Measurements from ENCODE around the gene TRIM66. TPM values are rescaled to one million over a fixed set of nuclear protein-coding genes. Genes with fewer than 3 reads are reported as not detected.

The TRIM66 gene
- total and polyA plus RNA-seq, 10 of the 15 experiments (the other 5 are each of a cell fraction or from before 2014, with no cell fraction given): 1.7 to 14.5 (median 7.4) TPM

DNA sequence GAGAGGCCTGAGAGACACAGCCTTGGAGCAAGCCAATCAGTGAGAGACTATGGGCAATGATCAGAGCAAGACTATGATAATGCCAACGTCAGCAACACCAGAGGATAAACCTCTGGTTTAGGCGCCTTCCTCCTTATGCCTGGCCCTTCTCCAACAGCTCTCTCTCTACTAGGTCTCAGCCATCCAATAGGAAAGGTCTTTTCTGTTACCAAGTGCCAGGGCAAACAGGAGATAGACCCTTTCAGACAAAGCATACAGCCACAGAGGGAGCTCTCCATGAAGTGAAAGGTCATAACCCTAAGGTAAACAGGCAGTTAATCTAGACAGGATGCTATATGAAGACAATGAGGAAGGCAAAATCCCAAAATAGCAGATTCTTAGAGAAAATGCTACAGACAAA, 98.0 kb downstream of the TRIM66 start:
- no peak overlapping the region for H3K4me3 ChIP-seq
- in situ Hi-C loops (cut with MboI): no loop called here
- no TSS peak for BruUV-seq (replicated peaks)
- H3K27ac ChIP-seq (ENCODE audit: control insufficient read depth, insufficient read depth): no peak overlapping the region
- no peaks in the 10 kb centered on the region for H3K27me3 ChIP-seq (replicated peaks in 1 of 2; ENCODE audit: control insufficient read depth in 2 of 2, insufficient read depth in 2 of 2, low read length in 1 of 2)
- H3K4me2 ChIP-seq (ENCODE audit: control insufficient read depth, insufficient read depth): no peak overlapping the region
- ChIA-PET RAD21 (ENCODE audit: unreplicated experiment) (interaction anchor here (0.7 to 1.5 kb wide), 2 partner anchors 9 to 89 kb away, joined by 3 read pairs; no protein-coding TSS in a partner anchor), SMC1A (ENCODE audit: uncharacterized antibody, unreplicated experiment) (interaction anchor here (0.6 to 2.3 kb wide), 5 partner anchors 12 to 201 kb away, joined by 3 to 9 read pairs (median 3); no protein-coding TSS in a partner anchor), POLR2A (interaction anchor here (0.7 to 1.1 kb wide), 2 partner anchors 10 to 23 kb away, joined by 3 to 4 read pairs; partner anchors contain the start of gene STK33), CTCF (interaction anchor here (0.7 to 3.2 kb wide), 3 partner anchors 10 to 18 kb away, joined by 3 to 17 read pairs (median 6); partner anchors contain the start of gene STK33)
- intact Hi-C loops (cut with micrococcal nuclease; ENCODE audit: unreplicated experiment): no loop called here
- no peaks in the 10 kb centered on the region; a peak in 2 of 4 replicates for H3K36me3 ChIP-seq (ENCODE audit: control insufficient read depth in 2 of 2, insufficient read depth in 2 of 2, low read length in 1 of 2)
- TF ChIP-seq, protein P1, sequence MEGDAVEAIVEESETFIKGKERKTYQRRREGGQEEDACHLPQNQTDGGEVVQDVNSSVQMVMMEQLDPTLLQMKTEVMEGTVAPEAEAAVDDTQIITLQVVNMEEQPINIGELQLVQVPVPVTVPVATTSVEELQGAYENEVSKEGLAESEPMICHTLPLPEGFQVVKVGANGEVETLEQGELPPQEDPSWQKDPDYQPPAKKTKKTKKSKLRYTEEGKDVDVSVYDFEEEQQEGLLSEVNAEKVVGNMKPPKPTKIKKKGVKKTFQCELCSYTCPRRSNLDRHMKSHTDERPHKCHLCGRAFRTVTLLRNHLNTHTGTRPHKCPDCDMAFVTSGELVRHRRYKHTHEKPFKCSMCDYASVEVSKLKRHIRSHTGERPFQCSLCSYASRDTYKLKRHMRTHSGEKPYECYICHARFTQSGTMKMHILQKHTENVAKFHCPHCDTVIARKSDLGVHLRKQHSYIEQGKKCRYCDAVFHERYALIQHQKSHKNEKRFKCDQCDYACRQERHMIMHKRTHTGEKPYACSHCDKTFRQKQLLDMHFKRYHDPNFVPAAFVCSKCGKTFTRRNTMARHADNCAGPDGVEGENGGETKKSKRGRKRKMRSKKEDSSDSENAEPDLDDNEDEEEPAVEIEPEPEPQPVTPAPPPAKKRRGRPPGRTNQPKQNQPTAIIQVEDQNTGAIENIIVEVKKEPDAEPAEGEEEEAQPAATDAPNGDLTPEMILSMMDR (IDR thresholded peaks at IDR 0.05 in 2 of 3, conservative IDR thresholded peaks at IDR 0.05 in 1 of 3; ENCODE audit: control insufficient read depth in 2 of 3, extremely low read depth in 1 of 3, insufficient read depth in 1 of 3, low read depth in 3 of 3, low read length in 3 of 3): no peak
- TF ChIP-seq CHD1 (IDR thresholded peaks at IDR 0.05; ENCODE audit: low read depth, low read length) (no peak), TBL1XR1 (IDR thresholded peaks at IDR 0.05; ENCODE audit: low read depth, low read length) (no peak), HDGF (IDR thresholded peaks at IDR 0.05) (no peak), DPF2 (IDR thresholded peaks at IDR 0.05) (no peak), SUZ12 (IDR thresholded peaks at IDR 0.05; ENCODE audit: unreplicated experiment) (no peak), MEF2B (IDR thresholded peaks at IDR 0.05; ENCODE audit: partially characterized antibody, poor library complexity, severe bottlenecking) (no peak), POU2F2 (IDR thresholded peaks at IDR 0.05; ENCODE audit: borderline replicate concordance, low read depth, low read length) (no peak), NFYB (IDR thresholded peaks at IDR 0.05; ENCODE audit: insufficient read depth, low read depth, low read length) (no peak)
- TF ChIP-seq, protein P2, sequence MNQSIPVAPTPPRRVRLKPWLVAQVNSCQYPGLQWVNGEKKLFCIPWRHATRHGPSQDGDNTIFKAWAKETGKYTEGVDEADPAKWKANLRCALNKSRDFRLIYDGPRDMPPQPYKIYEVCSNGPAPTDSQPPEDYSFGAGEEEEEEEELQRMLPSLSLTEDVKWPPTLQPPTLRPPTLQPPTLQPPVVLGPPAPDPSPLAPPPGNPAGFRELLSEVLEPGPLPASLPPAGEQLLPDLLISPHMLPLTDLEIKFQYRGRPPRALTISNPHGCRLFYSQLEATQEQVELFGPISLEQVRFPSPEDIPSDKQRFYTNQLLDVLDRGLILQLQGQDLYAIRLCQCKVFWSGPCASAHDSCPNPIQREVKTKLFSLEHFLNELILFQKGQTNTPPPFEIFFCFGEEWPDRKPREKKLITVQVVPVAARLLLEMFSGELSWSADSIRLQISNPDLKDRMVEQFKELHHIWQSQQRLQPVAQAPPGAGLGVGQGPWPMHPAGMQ (IDR thresholded peaks at IDR 0.05; ENCODE audit: borderline replicate concordance): no peak
- TF ChIP-seq, protein P3, sequence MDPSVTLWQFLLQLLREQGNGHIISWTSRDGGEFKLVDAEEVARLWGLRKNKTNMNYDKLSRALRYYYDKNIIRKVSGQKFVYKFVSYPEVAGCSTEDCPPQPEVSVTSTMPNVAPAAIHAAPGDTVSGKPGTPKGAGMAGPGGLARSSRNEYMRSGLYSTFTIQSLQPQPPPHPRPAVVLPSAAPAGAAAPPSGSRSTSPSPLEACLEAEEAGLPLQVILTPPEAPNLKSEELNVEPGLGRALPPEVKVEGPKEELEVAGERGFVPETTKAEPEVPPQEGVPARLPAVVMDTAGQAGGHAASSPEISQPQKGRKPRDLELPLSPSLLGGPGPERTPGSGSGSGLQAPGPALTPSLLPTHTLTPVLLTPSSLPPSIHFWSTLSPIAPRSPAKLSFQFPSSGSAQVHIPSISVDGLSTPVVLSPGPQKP (IDR thresholded peaks at IDR 0.05; ENCODE audit: low read depth, low read length): no peak
- TF ChIP-seq, protein P4, sequence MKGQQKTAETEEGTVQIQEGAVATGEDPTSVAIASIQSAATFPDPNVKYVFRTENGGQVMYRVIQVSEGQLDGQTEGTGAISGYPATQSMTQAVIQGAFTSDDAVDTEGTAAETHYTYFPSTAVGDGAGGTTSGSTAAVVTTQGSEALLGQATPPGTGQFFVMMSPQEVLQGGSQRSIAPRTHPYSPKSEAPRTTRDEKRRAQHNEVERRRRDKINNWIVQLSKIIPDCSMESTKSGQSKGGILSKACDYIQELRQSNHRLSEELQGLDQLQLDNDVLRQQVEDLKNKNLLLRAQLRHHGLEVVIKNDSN (IDR thresholded peaks at IDR 0.05; ENCODE audit: borderline replicate concordance, extremely low read length, insufficient read depth, low read depth, low read length): no peak
- TF ChIP-seq, protein P5, sequence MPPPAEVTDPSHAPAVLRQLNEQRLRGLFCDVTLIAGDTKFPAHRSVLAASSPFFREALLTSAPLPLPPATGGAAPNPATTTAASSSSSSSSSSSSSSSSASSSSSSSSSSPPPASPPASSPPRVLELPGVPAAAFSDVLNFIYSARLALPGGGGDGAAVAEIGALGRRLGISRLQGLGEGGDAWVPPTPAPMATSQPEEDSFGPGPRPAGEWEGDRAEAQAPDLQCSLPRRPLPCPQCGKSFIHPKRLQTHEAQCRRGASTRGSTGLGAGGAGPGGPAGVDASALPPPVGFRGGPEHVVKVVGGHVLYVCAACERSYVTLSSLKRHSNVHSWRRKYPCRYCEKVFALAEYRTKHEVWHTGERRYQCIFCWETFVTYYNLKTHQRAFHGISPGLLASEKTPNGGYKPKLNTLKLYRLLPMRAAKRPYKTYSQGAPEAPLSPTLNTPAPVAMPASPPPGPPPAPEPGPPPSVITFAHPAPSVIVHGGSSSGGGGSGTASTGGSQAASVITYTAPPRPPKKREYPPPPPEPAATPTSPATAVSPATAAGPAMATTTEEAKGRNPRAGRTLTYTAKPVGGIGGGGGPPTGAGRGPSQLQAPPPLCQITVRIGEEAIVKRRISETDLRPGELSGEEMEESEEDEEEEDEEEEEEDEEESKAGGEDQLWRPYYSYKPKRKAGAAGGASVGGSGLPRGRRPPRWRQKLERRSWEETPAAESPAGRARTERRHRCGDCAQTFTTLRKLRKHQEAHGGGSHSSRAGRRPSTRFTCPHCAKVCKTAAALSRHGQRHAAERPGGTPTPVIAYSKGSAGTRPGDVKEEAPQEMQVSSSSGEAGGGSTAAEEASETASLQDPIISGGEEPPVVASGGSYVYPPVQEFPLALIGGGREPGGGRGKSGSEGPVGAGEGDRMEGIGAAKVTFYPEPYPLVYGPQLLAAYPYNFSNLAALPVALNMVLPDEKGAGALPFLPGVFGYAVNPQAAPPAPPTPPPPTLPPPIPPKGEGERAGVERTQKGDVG (CRISPR knock-in tag; IDR thresholded peaks at IDR 0.05): no peak
- peak; percentile 35 for ATAC-seq
- peaks cover 3% of the 10 kb centered on the region for H3K9me3 ChIP-seq (replicated peaks; ENCODE audit: control insufficient read depth, insufficient read depth, low read length)
- FAIRE-seq: no peak
- 77% methylated on average over 2 of the region's 2 CpGs for WGBS (ENCODE audit: insufficient coverage, insufficient replicate concordance, low lambda C conversion rate, missing lambda C conversion rate)
- no peak overlapping the region for H3K9ac ChIP-seq (ENCODE audit: control insufficient read depth, insufficient read depth, low read length)
- no peaks in the 10 kb centered on the region for H4K20me1 ChIP-seq (ENCODE audit: control insufficient read depth, insufficient read depth)
- no peaks in the 10 kb centered on the region for H3K79me2 ChIP-seq (ENCODE audit: control insufficient read depth, insufficient read depth, low read length)
- no peak overlapping the region; the same call in 1 of the 2 replicates for H2AFZ ChIP-seq (ENCODE audit: control insufficient read depth, low read depth, low read length)
- no peaks in the 10 kb centered on the region for H3K4me1 ChIP-seq (ENCODE audit: control insufficient read depth, insufficient read depth, low read length)
- DNase-seq (ENCODE audit: low read depth, low spot score): no peak

Measured in GM12878 (cell line).